ENCODE measurements around the gene LSAMP. TPM values are rescaled to one million over a fixed set of nuclear protein-coding genes. Genes with fewer than 3 reads are reported as not detected.

LSAMP gene
- total RNA-seq, 2 experiments from 2014 or later, result not detected

GRCh38 chr3:116118475-116119169 is 326.7 kb downstream of the LSAMP start:
- intact Hi-C loops (cut with micrococcal nuclease), result no loop called here
- H3K4me1 Mint-ChIP-seq (ENCODE audit: low read depth), result no peaks in the 10 kb centered on the region
- H3K27ac Mint-ChIP-seq, result no peak overlapping the region
- TF ChIP-seq CTCF (IDR thresholded peaks at IDR 0.05), result no peak
- POLR2A ChIA-PET, result no interaction called here
- H3K27me3 Mint-ChIP-seq, result peaks cover 3% of the 10 kb centered on the region
- H3K36me3 Mint-ChIP-seq (ENCODE audit: low read depth), result no peaks in the 10 kb centered on the region
- ATAC-seq, result no peak
- CTCF ChIA-PET, result no interaction called here
- no peaks in the 10 kb centered on the region for H3K9me3 Mint-ChIP-seq
- no peak for DNase-seq
- no peak overlapping the region for H3K4me3 Mint-ChIP-seq

GRCh38 chr3:116114586-116114985 is 330.7 kb downstream of the LSAMP start:
- H3K27me3 Mint-ChIP-seq, result peaks cover 3% of the 10 kb centered on the region
- H3K9me3 Mint-ChIP-seq, result peaks cover 4% of the 10 kb centered on the region
- H3K27ac Mint-ChIP-seq, result no peak overlapping the region
- H3K4me1 Mint-ChIP-seq (ENCODE audit: low read depth), result no peaks in the 10 kb centered on the region
- H3K4me3 Mint-ChIP-seq, result no peak overlapping the region
- ATAC-seq (no peak), DNase-seq (no peak)
- TF ChIP-seq CTCF (IDR thresholded peaks at IDR 0.05), result no peak
- intact Hi-C loops (cut with micrococcal nuclease), result no loop called here
- H3K36me3 Mint-ChIP-seq (ENCODE audit: low read depth), result no peaks in the 10 kb centered on the region
- POLR2A ChIA-PET, result no interaction called here
- CTCF ChIA-PET, result no interaction called here

GRCh38 chr3:116112696-116113095 is 332.6 kb downstream of the LSAMP start:
- Mint-ChIP-seq H3K4me1 (ENCODE audit: low read depth) (no peaks in the 10 kb centered on the region), H3K4me3 (no peak overlapping the region), H3K27ac (no peak overlapping the region), H3K36me3 (ENCODE audit: low read depth) (no peaks in the 10 kb centered on the region), H3K27me3 (no peaks in the 10 kb centered on the region), H3K9me3 (peaks cover 4% of the 10 kb centered on the region)
- ATAC-seq (no peak), DNase-seq (no peak)
- CTCF ChIA-PET, result interaction anchor here (1.5 kb wide), 1 partner anchor 17 kb away, joined by 3 read pairs; no protein-coding TSS in a partner anchor
- TF ChIP-seq CTCF (IDR thresholded peaks at IDR 0.05), result no peak
- intact Hi-C loops (cut with micrococcal nuclease), result no loop called here
- POLR2A ChIA-PET, result no interaction called here

- POLR2A ChIA-PET, result no interaction called here
- TF ChIP-seq CTCF (IDR thresholded peaks at IDR 0.05), result no peak
- Mint-ChIP-seq H3K36me3 (ENCODE audit: low read depth) (no peaks in the 10 kb centered on the region), H3K9me3 (peaks cover 4% of the 10 kb centered on the region), H3K27me3 (no peaks in the 10 kb centered on the region), H3K27ac (no peak overlapping the region), H3K4me3 (no peak overlapping the region), H3K4me1 (ENCODE audit: low read depth) (no peaks in the 10 kb centered on the region)
- ATAC-seq, result no peak
- intact Hi-C loops (cut with micrococcal nuclease), result no loop called here
- CTCF ChIA-PET, result interaction anchor here (1.5 kb wide), 1 partner anchor 18 kb away, joined by 3 read pairs; no protein-coding TSS in a partner anchor
- no peak for DNase-seq
These were observed 333.5 kb downstream of the LSAMP start for GRCh38 chr3:116111765-116112164.

GRCh38 chr3:116103868-116104530 is 341.3 kb downstream of the LSAMP start:
- intact Hi-C loops (cut with micrococcal nuclease), result no loop called here
- Mint-ChIP-seq H3K27ac (no peak overlapping the region), H3K4me1 (ENCODE audit: low read depth) (no peaks in the 10 kb centered on the region), H3K36me3 (ENCODE audit: low read depth) (no peaks in the 10 kb centered on the region), H3K27me3 (no peaks in the 10 kb centered on the region), H3K4me3 (no peak overlapping the region), H3K9me3 (no peaks in the 10 kb centered on the region)
- ChIA-PET POLR2A (no interaction called here), CTCF (no interaction called here)
- no peak for TF ChIP-seq CTCF (IDR thresholded peaks at IDR 0.05)
- ATAC-seq (no peak), DNase-seq (no peak)

All from activated CD8-positive, alpha-beta T cell treated with anti-CD3 and anti-CD28 coated beads for 36 hours (primary cell).